KOPT-K1 (cell line): ENCODE data around the gene TSSC4.

Experiments
- H3K27ac ChIP-seq: fragments of 200-600 bp; sonication (generic); 2 replicates; pipeline ENCODE4 v1.5.1; 2016; ENCODE audit warnings: antibody characterized with exemption, mild to moderate bottlenecking, low read depth, low read length; ENCODE audit not compliant: poor library complexity, severe bottlenecking
- H3K36me3 ChIP-seq: fragments of 200-600 bp; sonication (generic); 2 replicates; pipeline ENCODE4 v1.5.1; 2017; ENCODE audit warnings: antibody characterized with exemption, mild to moderate bottlenecking, low read length, moderate library complexity; ENCODE audit not compliant: insufficient read depth
- H3K9me3 ChIP-seq: fragments of 200-600 bp; sonication (generic); 2 replicates; pipeline ENCODE4 v1.5.1; 2017; ENCODE audit warnings: antibody characterized with exemption, low read length, mild to moderate bottlenecking; ENCODE audit not compliant: insufficient read depth, poor library complexity, severe bottlenecking

TSSC4 gene

DNA sequence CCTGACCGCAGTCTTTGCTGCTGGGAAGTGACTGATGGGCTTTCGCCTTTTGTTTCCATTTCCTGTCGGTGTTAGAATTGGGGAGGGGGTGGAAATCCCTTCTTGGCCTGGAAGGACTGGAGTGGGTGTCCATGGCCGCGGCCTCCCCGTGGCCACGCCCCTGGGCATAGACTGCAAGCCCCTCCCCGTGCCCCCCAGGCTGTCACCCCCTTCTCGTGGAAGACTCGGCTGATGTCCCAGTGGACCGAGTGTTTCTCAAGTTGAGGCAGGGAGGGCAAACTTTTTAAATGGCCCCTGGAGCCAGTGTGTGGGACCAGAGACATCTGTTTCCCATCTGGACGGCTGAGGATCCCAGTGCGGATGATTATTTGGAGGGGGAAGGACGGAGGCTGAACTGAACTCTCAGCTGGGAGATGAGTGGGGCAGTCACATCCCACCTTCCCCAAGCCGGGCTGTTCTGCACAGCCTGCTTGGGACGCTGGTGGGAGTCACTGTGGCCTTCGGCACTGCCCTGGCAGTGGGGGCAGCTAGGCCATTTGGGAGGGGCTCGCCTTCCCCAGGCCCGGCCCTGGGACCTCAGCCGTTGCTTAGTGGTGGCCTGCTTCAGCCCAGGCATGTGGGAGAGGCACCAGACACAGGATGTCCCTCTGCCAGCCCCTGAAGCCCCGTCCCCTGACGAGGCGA lies 21.9 kb upstream of the TSSC4 start:
- Histone ChIP-seq H3K9me3 (no peaks in the 10 kb centered on the region), H3K36me3 (peaks cover 24% of the 10 kb centered on the region; the same call in 1 of the 2 replicates), H3K27ac (peak overlapping the region; percentile 79)

DNA sequence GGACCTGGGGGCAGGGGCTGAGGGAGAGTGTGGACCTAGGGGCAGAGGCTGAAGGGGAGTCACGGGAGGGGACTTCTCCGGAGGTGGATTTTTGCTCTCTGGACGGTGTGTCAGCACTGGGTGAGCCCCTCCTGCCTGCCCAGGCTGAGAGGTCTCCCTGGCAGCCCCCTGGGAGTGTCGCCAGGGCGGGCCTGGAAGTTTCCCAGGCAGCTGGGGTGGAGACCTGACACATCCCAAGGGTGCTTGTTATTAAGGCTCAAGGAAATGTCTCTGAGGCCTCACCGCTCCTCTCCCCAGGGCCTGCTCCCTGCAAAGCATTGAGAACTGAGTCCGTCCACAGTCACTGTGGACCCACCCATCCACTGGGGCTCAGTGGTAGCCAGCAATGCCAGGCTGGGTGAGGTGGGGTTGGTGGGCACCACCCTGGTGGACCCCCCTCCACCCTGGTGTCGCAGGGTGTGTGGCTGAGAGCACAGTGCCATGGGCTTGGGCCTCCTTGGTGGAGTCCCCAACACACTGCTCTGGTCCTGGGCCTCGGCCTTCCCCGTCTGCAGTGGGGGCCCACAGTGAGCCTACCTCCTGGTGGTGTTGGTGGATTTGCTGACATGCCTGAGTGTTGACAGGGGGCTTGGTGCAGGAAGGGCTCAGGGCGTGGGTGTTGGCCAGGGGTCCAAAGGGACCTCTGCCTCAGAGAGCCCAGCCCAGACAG lies 20.9 kb upstream of the TSSC4 start:
- Histone ChIP-seq H3K27ac (no peak overlapping the region), H3K36me3 (peaks cover 26% of the 10 kb centered on the region; the same call in 1 of the 2 replicates), H3K9me3 (no peaks in the 10 kb centered on the region)

DNA sequence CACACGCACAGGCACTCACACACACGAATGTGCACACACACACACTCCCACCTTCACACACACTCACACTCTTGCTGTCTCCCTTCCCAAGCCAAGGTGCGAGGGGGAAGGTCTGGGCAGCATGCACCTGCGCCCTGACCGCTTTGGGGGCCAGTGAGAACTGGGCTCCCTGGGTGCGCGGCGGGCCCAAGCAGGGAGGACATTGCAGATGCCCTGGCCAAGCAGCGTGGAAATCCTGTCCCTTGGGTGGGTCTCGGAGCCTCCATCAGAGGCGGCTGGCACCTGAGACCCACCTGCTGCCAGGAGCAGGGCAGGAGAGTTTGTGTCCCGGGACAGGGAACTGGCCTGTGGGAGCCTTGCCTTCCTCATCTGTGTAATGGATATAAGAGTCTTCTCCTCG lies 20.2 kb upstream of the TSSC4 start:
- Histone ChIP-seq H3K36me3 (peaks cover 32% of the 10 kb centered on the region; the same call in 1 of the 2 replicates), H3K9me3 (no peaks in the 10 kb centered on the region), H3K27ac (no peak overlapping the region)

DNA sequence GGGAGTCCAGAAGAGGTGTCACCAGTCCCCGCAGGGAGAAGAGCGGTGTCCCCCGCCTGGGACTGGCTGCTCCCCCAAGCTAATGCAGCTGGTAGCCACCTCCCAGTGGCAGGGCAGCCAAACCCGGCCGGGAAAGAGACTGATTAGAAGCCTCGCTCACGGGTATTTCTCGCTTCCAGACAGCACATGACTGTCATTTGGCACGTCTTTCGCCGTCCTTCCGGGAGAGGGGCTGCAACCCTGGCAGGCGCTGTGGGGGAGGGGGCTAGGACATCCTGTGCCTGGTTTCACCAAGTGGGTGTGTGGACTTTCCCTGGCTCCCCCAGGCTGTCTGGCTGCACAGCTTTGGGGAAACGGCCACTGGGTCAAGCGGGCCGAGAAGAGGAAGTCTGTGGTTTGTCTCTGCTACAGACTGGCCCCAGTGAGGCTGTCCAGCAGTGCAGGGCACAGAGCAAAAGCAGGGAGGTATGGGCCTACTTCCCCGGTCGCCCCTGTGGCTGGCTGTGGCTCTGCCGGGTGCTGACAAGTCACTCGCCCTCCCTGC lies 19.7 kb upstream of the TSSC4 start:
- peaks cover 33% of the 10 kb centered on the region; the same call in 1 of the 2 replicates for H3K36me3 ChIP-seq
- no peak overlapping the region for H3K27ac ChIP-seq
- H3K9me3 ChIP-seq, result no peaks in the 10 kb centered on the region

DNA sequence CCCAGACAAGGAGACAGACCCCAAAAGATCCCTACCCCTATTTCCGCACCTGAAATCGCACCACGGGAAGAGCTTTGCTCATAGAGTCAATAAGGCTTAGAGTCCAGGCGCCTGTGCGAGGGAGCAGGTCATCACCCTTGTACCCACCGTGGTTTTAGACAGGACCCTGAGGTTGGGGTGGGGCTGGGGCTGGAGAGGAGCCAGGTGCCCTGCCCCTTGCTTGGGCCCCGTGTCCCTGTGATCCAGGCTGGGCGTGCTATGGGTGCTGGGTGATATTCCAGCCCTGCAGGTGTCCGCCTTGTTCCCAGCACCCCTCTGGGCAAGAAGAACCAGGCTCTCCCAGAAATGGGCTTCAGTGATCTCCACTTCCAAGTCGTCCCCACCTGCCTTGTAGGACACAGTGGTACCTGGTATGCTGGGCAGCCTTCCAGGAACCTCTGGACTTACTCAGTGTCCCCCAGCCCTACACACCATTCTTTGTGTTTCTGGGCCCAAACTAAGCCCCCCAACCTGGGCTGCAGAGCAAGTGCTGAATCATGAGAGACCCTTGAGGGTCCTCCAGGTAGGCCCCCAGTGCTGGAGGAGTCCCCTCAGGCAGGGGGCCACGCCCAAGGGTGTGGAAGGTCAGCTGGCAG lies 18.9 kb upstream of the TSSC4 start:
- Histone ChIP-seq H3K36me3 (peaks cover 40% of the 10 kb centered on the region; the same call in 1 of the 2 replicates), H3K27ac (no peak overlapping the region), H3K9me3 (no peaks in the 10 kb centered on the region)

DNA sequence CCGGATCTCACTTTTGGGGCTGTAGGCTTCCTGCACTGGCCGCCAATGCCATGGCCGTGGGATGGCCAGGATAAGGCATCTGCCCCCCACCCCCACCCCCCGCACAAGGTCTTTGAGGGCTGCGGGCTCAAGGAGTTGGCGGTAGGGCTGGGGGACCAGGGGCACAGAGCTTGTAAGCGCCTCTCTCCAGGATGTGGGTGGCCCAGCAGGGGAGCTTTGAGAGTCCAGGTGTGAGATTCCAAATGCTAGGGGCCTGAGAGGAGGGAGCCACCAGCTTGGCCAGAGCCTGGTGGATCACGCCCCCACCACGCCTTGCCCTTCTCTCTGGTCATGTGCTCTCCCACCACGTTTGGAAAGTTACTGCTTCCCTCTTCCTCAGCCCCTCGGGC lies 18.4 kb upstream of the TSSC4 start:
- no peaks in the 10 kb centered on the region for H3K9me3 ChIP-seq
- no peak overlapping the region for H3K27ac ChIP-seq
- peaks cover 42% of the 10 kb centered on the region; the same call in 1 of the 2 replicates for H3K36me3 ChIP-seq

DNA sequence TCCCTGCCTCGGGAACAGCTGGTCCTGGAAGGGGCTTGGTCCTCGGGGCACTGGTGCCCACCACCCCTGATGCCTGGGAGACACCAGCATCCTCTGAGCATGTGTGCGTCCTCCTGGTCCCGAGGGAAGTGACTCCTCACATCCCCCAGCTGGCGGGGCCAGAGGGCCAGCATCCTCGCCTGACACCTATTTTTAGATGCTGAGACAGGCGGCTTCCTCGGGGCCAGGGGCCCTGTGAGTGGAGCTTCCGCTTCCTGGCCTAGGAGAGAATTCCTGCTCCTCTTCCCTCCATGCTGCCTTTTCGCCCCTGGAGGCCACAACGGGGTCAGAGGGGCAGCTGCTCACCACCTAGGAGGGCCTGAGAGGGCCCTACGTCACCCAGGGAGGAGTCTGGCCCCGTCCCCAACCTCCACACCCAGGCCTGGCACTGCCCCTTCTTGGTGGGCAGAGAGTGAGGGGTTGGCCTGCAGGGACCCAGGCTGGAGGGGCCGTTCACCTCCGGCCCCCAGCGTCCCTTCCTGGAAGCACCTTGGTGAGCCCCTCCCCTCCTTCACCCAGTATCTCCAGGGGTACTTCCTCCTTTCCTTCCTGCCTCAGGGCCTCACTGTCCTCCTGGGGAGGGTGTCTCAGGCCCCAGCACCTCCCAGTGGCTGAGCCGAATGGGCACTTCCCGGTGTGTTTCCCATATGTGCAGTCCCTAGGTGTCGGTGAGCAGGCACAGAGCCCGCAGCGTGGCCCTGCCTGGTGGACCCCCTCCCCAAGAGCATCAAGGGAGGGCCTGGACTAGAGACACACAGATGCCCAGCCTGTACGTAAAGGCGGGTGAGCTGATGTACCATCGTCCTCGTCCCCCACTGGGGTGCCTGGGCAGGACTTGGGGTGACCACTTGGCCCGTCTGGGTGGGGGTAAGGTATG lies 17.4 kb upstream of the TSSC4 start:
- Histone ChIP-seq H3K9me3 (no peaks in the 10 kb centered on the region), H3K27ac (no peak overlapping the region), H3K36me3 (peaks cover 42% of the 10 kb centered on the region; the same call in 1 of the 2 replicates)

DNA sequence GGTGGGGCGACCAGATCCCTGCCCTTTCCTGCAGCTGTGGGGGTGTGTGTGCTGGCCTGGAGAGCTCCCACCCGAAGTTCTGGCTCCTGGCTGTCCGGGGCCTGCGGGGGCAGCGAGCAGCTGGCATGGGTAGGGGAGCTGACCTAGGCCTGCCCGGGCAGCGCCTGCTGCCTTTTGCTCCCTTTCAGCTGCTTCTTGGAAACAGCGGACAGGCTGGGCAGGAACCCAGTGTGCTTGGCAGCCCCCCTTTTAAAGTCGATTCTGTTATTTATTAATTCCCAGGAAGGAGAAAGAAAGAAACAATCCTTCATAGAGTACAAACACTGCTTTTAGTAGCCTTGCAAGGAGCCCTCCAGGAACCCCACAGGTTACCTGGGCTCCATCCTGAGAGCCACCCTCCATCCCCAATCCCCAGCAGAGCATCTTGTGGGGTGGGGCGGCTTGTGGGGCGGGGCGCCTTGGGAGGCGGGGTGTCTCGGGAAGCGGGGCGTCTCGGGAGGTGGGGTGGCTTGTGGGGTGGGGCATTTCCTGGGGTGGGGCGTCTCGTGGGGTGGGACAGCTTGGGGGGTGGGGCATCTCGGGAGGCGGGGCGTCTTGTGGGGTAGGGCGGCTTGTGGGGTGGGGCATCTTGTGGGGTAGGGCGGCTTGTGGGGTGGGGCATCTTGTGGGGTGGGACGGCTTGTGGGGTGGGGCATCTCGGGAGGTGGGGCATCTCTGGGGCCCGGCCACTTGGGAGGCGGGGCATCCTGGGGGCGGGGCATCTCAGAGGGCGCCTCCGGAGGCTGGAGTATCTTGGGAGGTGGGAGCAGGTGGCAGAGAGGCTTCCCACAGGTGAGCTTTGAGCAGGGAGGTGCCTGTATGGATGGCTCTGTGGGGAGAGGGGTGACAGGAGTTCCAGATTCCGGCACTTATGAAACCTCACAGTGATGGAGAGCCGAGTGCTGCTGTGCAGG lies 16.4 kb upstream of the TSSC4 start:
- H3K9me3 ChIP-seq, result no peaks in the 10 kb centered on the region
- H3K27ac ChIP-seq, result peak overlapping the region; percentile 71
- peaks cover 37% of the 10 kb centered on the region; the same call in 1 of the 2 replicates for H3K36me3 ChIP-seq

DNA sequence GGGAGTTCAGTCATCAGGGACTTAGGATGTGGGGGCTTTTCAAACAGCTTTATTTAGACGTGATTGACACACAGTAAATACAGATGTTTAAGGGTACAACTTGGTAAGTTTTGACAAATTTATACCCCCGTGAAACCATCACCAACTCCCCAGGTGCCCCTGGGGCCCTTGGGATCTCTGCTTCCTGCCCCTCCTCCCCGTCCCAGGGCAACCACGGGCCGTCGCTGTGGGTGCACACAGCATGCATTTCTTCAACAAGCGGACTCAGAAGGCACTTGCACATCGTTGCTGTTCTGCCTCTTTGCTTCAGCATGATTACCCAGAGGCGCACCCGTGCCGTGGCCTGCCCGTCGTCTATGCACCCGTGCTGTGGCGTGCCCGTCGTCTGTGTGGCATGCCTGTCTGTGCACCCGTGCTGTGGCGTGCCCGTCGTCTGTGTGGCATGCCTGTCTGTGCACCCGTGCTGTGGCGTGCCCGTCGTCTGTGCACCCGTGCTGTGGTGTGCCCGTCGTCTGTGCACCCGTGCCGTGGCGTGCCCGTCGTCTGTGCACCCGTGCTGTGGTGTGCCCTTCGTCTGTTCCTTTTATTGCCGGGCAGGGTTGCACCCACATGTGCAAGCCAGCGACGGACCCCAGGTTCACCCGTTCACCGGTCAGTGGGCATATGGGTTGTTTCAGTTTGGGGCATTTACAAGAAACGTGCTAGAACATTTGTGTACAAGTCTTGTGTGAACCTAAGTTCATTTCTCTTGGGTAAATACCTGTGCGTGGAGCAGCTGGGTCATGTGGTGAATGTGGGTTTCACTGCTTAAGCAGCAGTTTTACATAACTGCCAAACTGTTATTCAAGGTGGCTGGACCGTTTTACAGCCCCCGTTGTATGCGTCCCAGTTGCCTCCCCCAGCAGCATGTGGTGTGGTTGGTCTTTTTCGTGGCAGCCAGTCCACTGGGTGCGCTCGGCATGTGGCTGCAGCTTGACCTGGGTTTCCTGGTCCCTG lies 15.1 kb upstream of the TSSC4 start:
- H3K27ac ChIP-seq, result peak overlapping the region; percentile 71
- H3K36me3 ChIP-seq, result peaks cover 36% of the 10 kb centered on the region; the same call in 1 of the 2 replicates
- H3K9me3 ChIP-seq, result no peaks in the 10 kb centered on the region

DNA sequence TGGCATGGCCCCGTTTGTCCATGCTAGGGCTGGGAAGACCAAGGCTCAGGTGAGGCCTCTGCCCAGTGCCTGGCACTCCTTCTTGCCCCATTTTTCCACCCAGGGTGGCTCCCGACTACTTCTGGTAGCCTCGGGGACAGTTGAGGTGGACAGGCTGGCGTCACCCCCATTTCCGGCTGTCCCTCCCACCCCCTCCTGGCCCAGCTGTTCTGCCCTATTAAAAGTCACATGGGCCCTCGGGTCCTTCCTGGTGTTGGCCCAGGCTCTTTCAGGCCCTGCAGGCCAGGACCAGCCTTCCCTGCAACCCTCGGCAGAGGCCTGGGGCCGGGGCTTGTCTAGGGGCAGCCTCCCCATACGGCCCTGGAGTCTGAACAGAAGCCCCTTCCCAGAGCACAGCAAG lies 14.0 kb upstream of the TSSC4 start:
- Histone ChIP-seq H3K9me3 (no peaks in the 10 kb centered on the region), H3K36me3 (peaks cover 36% of the 10 kb centered on the region; the same call in 1 of the 2 replicates), H3K27ac (peak overlapping the region; percentile 71)

DNA sequence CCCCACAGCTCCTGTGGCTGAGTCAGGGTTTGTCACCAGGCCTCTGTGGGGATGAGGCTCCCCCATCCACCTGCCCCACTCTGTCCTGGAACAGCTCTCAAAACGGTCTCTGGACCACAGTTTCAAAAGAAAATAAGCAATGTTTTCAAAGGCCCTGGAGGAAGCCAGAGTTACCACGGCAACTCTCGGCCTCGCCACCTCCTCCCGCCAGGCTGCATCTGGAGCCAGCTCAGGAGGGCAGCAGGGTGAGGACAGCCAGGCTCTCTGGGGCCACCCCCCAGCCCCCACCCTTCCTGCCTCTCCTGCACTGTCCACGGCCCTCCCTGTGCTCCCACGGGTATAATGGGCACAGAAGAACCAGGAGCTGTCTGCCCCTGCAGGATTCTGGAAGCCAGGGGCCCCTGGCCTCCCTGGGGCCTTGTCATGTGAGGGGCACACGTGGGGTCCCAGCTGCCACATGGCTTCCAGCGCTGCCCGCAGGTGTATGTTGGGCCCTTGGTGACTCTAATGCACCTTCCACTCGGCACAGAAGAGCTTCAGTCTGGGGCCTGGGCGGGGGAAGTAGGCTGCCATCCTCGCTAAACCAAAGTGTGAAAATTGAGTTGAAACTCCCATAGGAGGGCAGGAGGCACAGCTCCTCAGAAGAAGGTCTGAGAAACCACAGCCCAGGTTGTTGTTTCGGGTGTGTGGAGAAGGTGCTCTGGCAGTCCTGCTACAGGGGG lies 13.1 kb upstream of the TSSC4 start:
- H3K27ac ChIP-seq, result peak overlapping the region; percentile 71
- peaks cover 44% of the 10 kb centered on the region; the same call in 1 of the 2 replicates for H3K36me3 ChIP-seq
- no peaks in the 10 kb centered on the region for H3K9me3 ChIP-seq
